ENCODE data around the gene ACRV1. TPM values are rescaled to one million over a fixed set of nuclear protein-coding genes. Genes with fewer than 3 reads are reported as not detected.

Gene ACRV1
- total and polyA plus RNA-seq, 4 donors = not detected

DNA sequence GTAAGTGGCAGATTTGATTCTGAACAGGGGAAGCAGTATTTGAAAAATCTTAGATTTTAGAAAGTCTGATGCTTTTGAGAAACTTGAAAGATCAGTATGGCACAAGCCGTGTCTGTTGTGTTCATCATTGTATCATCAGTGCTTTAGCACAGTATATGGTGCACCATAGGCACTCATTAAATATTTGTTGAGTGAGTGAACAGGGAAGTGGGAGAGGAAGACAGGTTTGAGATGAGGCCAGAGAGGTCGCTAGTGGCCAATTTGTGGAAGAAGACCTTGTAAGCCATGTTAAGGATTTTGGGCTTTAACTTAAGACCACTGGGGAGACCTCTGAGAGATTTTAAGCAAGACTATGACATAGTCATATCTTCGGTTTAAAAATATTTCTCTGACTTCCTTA lies 42.8 kb downstream of the ACRV1 start:
- Histone ChIP-seq H3K27ac (ENCODE audit: low read depth in 1 of 2, low read length in 1 of 2) (no peak overlapping the region), H3K9me3 (ENCODE audit: control insufficient read depth in 4 of 4, insufficient read depth in 3 of 4, low read length in 3 of 4) (no peaks in the 10 kb centered on the region), H3K9ac (ENCODE audit: insufficient read depth in 1 of 2, low read length in 2 of 2) (no peak overlapping the region), H3K4me1 (ENCODE audit: control insufficient read depth in 5 of 5, insufficient read depth in 5 of 5, low read length in 5 of 5) (no peaks in the 10 kb centered on the region), H3K36me3 (ENCODE audit: control insufficient read depth in 4 of 4, insufficient read depth in 4 of 4, low read length in 4 of 4) (peaks cover 0 to 7% (median 4%) of the 10 kb centered on the region in 4 donors), H3K27me3 (ENCODE audit: control insufficient read depth in 3 of 3, insufficient read depth in 3 of 3, low read length in 2 of 3) (no peaks in the 10 kb centered on the region), H3K4me3 (no peak overlapping the region)
- 74 to 88% methylated on average over 3 of the region's 3 CpGs for WGBS, 2 donors
- DNase-seq (no peak), ATAC-seq (ENCODE audit: insufficient read depth, low FRiP score) (no peak)
- TF ChIP-seq, protein P1, sequence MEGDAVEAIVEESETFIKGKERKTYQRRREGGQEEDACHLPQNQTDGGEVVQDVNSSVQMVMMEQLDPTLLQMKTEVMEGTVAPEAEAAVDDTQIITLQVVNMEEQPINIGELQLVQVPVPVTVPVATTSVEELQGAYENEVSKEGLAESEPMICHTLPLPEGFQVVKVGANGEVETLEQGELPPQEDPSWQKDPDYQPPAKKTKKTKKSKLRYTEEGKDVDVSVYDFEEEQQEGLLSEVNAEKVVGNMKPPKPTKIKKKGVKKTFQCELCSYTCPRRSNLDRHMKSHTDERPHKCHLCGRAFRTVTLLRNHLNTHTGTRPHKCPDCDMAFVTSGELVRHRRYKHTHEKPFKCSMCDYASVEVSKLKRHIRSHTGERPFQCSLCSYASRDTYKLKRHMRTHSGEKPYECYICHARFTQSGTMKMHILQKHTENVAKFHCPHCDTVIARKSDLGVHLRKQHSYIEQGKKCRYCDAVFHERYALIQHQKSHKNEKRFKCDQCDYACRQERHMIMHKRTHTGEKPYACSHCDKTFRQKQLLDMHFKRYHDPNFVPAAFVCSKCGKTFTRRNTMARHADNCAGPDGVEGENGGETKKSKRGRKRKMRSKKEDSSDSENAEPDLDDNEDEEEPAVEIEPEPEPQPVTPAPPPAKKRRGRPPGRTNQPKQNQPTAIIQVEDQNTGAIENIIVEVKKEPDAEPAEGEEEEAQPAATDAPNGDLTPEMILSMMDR (IDR thresholded peaks at IDR 0.05; ENCODE audit: control extremely low read depth, extremely low read depth) = no peak

- DNase-seq = peak in 1 of 3 donors; percentile 10
These were observed 53.3 kb downstream of the ACRV1 start for GRCh38 chr11:125627236-125627910.

GRCh38 chr11:125626288-125626950 lies 54.2 kb downstream of the ACRV1 start:
- DNase-seq (peak in 2 of 3 donors; percentile 87), ATAC-seq (ENCODE audit: insufficient read depth, low FRiP score) (no peak)
- WGBS, 2 donors = 1% methylated on average over 18 of the region's 18 CpGs
- Histone ChIP-seq H3K9ac (ENCODE audit: insufficient read depth in 1 of 2, low read length in 2 of 2) (peak overlapping the region; percentile 71 to 84), H3K4me3 (peak overlapping the region; percentile 84), H3K36me3 (ENCODE audit: control insufficient read depth in 4 of 4, insufficient read depth in 4 of 4, low read length in 4 of 4) (peaks cover 0 to 4% (median 2%) of the 10 kb centered on the region in 4 donors), H3K4me1 (ENCODE audit: control insufficient read depth in 5 of 5, insufficient read depth in 5 of 5, low read length in 5 of 5) (peaks cover 0 to 18% (median 3%) of the 10 kb centered on the region in 5 donors), H3K27ac (ENCODE audit: low read depth in 1 of 2, low read length in 1 of 2) (peak overlapping the region in 1 of 2 donors; percentile 99), H3K9me3 (ENCODE audit: control insufficient read depth in 4 of 4, insufficient read depth in 3 of 4, low read length in 3 of 4) (no peaks in the 10 kb centered on the region), H3K27me3 (ENCODE audit: control insufficient read depth in 3 of 3, insufficient read depth in 3 of 3, low read length in 2 of 3) (no peaks in the 10 kb centered on the region)
- TF ChIP-seq, protein P1 (IDR thresholded peaks at IDR 0.05; ENCODE audit: control extremely low read depth, extremely low read depth) = no peak

More at GRCh38 chr11:125627236-125627910, 53.3 kb downstream of the ACRV1 start:
- no peak for ATAC-seq (ENCODE audit: insufficient read depth, low FRiP score)
- 68 to 72% methylated on average over 7 of the region's 7 CpGs for WGBS, 2 donors
- Histone ChIP-seq H3K9me3 (ENCODE audit: control insufficient read depth in 4 of 4, insufficient read depth in 3 of 4, low read length in 3 of 4) (no peaks in the 10 kb centered on the region), H3K9ac (ENCODE audit: insufficient read depth in 1 of 2, low read length in 2 of 2) (peak overlapping the region; percentile 71 to 84), H3K27ac (ENCODE audit: low read depth in 1 of 2, low read length in 1 of 2) (no peak overlapping the region), H3K27me3 (ENCODE audit: control insufficient read depth in 3 of 3, insufficient read depth in 3 of 3, low read length in 2 of 3) (no peaks in the 10 kb centered on the region), H3K36me3 (ENCODE audit: control insufficient read depth in 4 of 4, insufficient read depth in 4 of 4, low read length in 4 of 4) (peaks cover 0 to 4% (median 1%) of the 10 kb centered on the region in 4 donors), H3K4me3 (no peak overlapping the region), H3K4me1 (ENCODE audit: control insufficient read depth in 5 of 5, insufficient read depth in 5 of 5, low read length in 5 of 5) (peaks cover 0 to 18% (median 3%) of the 10 kb centered on the region in 5 donors)
- TF ChIP-seq, protein P1 (IDR thresholded peaks at IDR 0.05; ENCODE audit: control extremely low read depth, extremely low read depth) = no peak
